Suprapubic skin (tissue), 4 donors: ENCODE measurements around the gene CEP112.

Experiments used
- EP300 ChIP-seq: sonication (generic); formaldehyde crosslinking; IDR thresholded peaks from one replicate; pipeline ENCODE4 v1.6.1; 2017; ENCODE audit warnings: antibody characterized with exemption
- POLR2A ChIP-seq, 2 donors: fragments of 450-650 bp; IDR thresholded peaks; one replicate each; pipeline ENCODE4 v1.6.1; 2017; ENCODE audit warnings: antibody characterized with exemption in 2 of 2, mild to moderate bottlenecking in 2 of 2, moderate library complexity in 2 of 2
- POLR2AphosphoS5 ChIP-seq, 3 donors: sonication (generic); formaldehyde crosslinking; IDR thresholded peaks; one replicate each; pipeline ENCODE4 v1.6.1; 2017; ENCODE audit warnings: antibody characterized with exemption in 3 of 3
- TF ChIP-seq, protein P1 (sequence below), 2 donors: fragments of 200-600 bp in 1 of 2; fragments of 450-650 bp in 1 of 2; sonication (generic) in 1 of 2; IDR thresholded peaks; one replicate each; pipeline ENCODE4 v1.5.1; 2016 to 2019; ENCODE audit warnings: antibody characterized with exemption in 2 of 2, mild to moderate bottlenecking in 1 of 2, moderate library complexity in 1 of 2

- TF ChIP-seq, protein P1, sequence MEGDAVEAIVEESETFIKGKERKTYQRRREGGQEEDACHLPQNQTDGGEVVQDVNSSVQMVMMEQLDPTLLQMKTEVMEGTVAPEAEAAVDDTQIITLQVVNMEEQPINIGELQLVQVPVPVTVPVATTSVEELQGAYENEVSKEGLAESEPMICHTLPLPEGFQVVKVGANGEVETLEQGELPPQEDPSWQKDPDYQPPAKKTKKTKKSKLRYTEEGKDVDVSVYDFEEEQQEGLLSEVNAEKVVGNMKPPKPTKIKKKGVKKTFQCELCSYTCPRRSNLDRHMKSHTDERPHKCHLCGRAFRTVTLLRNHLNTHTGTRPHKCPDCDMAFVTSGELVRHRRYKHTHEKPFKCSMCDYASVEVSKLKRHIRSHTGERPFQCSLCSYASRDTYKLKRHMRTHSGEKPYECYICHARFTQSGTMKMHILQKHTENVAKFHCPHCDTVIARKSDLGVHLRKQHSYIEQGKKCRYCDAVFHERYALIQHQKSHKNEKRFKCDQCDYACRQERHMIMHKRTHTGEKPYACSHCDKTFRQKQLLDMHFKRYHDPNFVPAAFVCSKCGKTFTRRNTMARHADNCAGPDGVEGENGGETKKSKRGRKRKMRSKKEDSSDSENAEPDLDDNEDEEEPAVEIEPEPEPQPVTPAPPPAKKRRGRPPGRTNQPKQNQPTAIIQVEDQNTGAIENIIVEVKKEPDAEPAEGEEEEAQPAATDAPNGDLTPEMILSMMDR (IDR thresholded peaks at IDR 0.05) = no peak
- TF ChIP-seq POLR2AphosphoS5 (IDR thresholded peaks at IDR 0.05) (no peak), POLR2A (IDR thresholded peaks at IDR 0.05) (no peak), EP300 (no peak)
Observed at GRCh38 chr17:65755799-65756198, 436.1 kb downstream of the CEP112 start.
